Uterus (tissue), 2 donors: Measurements from ENCODE around the gene REPS1.

Experiments used
- POLR2A ChIP-seq, 2 donors: fragments of 450-650 bp; IDR thresholded peaks; one replicate each; pipeline ENCODE4 v1.6.1; 2016; ENCODE audit warnings: antibody characterized with exemption in 2 of 2, mild to moderate bottlenecking in 1 of 2, moderate library complexity in 1 of 2
- TF ChIP-seq, protein P1 (sequence below), 4 experiments: fragments of 200-600 bp in 2 of 4; fragments of 450-650 bp in 2 of 4; sonication (generic) in 2 of 4; IDR thresholded peaks; one replicate each; pipeline ENCODE4 v1.5.1; 2016 to 2019; ENCODE audit warnings: antibody characterized with exemption in 4 of 4, mild to moderate bottlenecking in 2 of 4, moderate library complexity in 1 of 4

DNA sequence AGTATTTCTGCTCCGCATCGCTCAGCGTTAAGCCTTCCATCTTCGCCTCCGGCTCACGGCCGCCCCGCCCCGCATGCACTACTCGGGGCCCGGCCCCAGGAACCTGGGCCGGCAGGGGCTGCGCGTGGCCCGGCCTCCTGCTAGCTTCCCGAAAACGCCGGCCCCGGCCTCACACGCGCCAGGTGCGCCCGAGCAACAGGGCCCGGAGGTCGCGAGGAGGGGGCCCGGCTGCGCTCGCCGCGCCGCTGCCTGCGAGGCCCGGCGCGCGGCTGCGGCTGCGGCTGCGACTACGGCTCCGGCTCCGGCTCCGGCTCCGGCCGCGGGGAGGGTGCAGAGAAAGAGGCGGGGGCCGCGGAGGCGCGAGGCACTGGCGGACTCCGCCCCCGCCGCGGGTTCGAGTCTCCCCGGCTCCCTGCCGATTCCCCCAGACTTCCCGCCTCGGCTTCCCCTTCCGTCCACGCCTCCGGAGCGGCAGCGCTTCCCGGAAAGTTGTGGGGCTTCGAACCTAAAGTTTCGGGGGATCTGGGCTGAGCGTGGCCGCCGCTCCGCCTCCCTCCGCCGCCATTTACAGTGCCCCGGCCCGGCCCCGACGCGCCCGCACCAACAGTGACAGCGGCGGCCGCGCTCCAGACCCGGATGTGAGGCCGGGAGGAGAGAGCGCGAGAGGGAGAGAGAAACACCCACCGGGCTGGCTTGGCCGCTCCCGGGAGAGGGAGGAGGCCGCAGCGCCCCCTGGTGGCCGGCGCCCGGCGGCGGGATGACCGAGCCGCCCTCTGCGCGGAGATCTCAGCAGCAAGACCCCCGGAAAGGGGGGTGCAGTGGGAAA lies at the start of gene REPS1:
- TF ChIP-seq, protein P1, sequence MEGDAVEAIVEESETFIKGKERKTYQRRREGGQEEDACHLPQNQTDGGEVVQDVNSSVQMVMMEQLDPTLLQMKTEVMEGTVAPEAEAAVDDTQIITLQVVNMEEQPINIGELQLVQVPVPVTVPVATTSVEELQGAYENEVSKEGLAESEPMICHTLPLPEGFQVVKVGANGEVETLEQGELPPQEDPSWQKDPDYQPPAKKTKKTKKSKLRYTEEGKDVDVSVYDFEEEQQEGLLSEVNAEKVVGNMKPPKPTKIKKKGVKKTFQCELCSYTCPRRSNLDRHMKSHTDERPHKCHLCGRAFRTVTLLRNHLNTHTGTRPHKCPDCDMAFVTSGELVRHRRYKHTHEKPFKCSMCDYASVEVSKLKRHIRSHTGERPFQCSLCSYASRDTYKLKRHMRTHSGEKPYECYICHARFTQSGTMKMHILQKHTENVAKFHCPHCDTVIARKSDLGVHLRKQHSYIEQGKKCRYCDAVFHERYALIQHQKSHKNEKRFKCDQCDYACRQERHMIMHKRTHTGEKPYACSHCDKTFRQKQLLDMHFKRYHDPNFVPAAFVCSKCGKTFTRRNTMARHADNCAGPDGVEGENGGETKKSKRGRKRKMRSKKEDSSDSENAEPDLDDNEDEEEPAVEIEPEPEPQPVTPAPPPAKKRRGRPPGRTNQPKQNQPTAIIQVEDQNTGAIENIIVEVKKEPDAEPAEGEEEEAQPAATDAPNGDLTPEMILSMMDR (IDR thresholded peaks at IDR 0.05): peak; percentile 91 to 100 (median 97)
- TF ChIP-seq POLR2A (IDR thresholded peaks at IDR 0.05): peak; percentile 30 to 68
